ENCODE measurements around the gene DOCK1.

- TF ChIP-seq CTCF (conservative IDR thresholded peaks at IDR 0.05) = no peak
- TF ChIP-seq ZFX (IDR thresholded peaks at IDR 0.05) = no peak
These were observed 545.4 kb downstream of the DOCK1 start for GRCh38 chr10:127450644-127451043.

All from C4-2B (cell line).